ENCODE data around the gene MALAT1.
"Not testable (repeated sequence)": the region's sequence is repeated elsewhere in the genome, so short reads cannot be mapped to it uniquely, and the experiment has no call there.

The MALAT1 gene

DNA sequence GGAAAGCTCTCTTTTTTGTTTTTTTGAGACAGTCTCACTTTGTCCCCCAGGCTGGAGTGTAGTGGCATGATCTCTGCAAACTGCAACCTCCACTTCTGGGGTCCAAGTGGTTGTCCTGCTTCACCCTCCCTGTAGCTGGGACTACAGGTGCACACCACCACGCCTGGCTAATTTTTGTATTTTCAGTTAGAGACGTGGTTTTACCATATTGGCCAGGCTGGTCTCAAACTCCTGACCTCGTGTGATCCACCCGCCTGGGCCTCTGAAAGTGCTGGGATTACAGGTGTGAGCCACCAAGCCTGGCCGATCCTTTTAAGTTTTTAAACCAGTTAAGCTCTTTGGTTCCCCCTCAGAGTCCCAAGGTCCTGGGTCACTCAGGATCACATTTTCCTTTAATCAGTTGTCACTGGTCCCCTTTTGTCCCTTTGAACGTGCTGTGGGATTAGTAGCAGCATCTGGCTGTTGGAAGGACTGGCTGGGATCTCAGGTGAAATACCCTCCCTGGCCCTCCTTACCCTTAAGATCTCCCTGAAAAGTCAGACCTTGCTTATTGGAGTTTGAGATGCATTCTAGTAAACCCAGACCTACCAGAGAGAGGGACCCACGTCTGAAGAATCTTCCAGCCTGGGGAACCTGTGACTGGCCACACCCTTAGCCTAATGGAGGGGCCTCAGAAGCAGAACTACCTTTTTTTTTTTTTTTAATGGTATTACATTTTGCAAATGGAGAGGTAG, 8.1 kb downstream of the MALAT1 start:
- Mint-ChIP-seq H3K4me3 (no peak overlapping the region), H3K9me3 (no peaks in the 10 kb centered on the region), H3K27ac (peak overlapping the region; percentile 83), H3K36me3 (ENCODE audit: low read depth) (no peaks in the 10 kb centered on the region), H3K27me3 (ENCODE audit: low read depth) (peaks cover 2% of the 10 kb centered on the region), H3K4me1 (ENCODE audit: low read depth) (peaks cover 50% of the 10 kb centered on the region)
- DNase-seq (ENCODE audit: low spot score) = peak; percentile 45

DNA sequence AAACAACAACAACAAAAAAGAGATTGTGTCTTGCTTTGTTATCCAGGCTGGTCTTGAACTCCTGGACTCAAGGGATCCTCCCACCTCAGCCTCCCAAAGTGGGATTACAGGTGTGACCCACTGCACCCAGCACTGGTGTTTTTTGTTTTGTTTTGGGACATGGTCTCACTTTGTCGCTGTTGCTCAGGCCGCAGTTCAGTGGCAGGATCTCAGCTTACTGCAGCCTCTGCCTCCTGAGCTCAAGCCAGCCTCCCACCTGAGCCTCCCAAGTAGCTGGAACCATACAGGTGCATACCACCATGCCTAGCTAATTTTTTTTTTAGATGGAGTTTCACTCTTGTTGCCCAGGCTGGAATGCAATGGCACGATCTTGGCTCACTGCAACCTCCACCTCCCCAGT, 13.5 kb downstream of the MALAT1 start:
- H3K4me1 Mint-ChIP-seq (ENCODE audit: low read depth) = peaks cover 20% of the 10 kb centered on the region
- not testable (repeated sequence) for H3K36me3 Mint-ChIP-seq (ENCODE audit: low read depth); H3K27ac Mint-ChIP-seq; H3K4me3 Mint-ChIP-seq; H3K27me3 Mint-ChIP-seq (ENCODE audit: low read depth); H3K9me3 Mint-ChIP-seq; DNase-seq (ENCODE audit: low spot score)

DNA sequence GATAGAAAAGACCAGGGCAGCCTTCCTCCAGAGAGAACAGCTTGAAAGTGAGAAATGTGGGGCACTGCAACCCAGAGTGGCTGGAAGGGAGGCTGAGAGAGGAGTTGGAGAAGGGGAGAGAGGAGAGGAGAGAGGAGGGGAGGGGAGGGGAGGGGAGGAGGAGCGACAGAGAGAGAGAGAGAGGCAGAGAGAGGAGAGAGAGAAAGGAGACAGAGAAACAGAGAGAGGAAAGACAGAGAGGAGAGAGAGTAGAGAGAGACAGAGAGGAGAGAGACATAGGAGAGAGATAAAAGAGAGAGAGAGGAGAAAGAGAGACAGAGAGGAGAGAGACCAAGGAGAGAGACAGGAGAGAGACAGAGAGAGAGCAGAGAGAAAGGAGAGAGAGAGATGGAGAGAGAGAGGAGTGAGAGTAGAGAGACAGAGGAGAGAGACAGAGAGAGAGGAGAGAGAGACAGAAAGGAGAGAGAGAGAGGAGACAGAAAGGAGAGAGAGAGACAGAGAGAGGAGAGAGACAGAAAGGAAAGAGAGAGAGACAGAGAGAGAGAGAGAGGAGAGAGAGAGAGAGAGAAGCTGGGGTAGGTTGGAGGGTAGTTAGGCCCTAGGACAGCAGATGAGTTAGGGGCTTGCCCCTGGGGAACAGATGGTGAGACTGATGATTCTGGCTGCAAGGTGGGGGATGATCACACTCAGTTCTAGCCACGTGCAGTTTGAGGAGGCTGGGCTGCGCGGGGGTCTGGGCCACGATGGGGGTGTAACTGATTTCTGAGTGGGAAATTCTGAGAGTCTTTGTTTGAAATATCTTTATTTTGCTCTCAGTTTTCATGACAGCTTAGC, 17.5 kb downstream of the MALAT1 start:
- H3K4me3 Mint-ChIP-seq = no peak overlapping the region
- H3K9me3 Mint-ChIP-seq = no peaks in the 10 kb centered on the region
- H3K27me3 Mint-ChIP-seq (ENCODE audit: low read depth) = no peaks in the 10 kb centered on the region
- H3K27ac Mint-ChIP-seq = peak overlapping the region; percentile 45
- peaks cover 8% of the 10 kb centered on the region for H3K4me1 Mint-ChIP-seq (ENCODE audit: low read depth)
- no peaks in the 10 kb centered on the region for H3K36me3 Mint-ChIP-seq (ENCODE audit: low read depth)
- DNase-seq (ENCODE audit: low spot score) = no peak

DNA sequence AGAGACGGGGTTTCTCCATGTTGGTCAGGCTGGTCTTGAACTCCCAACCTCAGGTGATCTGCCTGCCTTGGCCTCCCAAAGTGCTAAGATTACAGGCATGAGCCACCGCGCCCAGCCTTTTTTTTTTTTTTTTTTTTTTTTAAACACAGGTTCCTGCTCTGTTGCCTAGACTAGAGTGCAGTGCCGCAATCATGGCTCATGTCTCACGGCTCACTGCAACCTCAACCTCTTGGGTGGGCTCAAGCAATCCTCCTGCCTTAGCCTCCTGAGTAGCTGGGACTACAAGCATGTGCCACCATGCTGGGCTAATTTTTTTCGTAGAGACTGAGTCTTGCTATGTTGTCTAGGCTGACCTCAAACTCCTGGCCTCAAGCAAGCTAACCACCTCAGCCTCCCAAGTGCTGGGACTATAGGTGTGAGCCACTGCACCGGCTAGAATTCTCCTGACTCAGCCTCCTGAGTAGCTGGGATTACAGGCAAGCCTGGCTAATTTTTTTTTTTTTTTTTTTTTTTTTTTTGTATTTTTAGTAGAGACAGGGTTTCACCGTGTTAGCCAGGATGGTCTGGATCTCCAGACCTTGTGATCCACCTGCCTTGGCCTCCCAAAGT, 20.2 kb downstream of the MALAT1 start:
- peaks cover 28% of the 10 kb centered on the region for H3K4me1 Mint-ChIP-seq (ENCODE audit: low read depth)
- not testable (repeated sequence) for H3K9me3 Mint-ChIP-seq; H3K36me3 Mint-ChIP-seq (ENCODE audit: low read depth); H3K4me3 Mint-ChIP-seq; DNase-seq (ENCODE audit: low spot score); H3K27me3 Mint-ChIP-seq (ENCODE audit: low read depth); H3K27ac Mint-ChIP-seq

DNA sequence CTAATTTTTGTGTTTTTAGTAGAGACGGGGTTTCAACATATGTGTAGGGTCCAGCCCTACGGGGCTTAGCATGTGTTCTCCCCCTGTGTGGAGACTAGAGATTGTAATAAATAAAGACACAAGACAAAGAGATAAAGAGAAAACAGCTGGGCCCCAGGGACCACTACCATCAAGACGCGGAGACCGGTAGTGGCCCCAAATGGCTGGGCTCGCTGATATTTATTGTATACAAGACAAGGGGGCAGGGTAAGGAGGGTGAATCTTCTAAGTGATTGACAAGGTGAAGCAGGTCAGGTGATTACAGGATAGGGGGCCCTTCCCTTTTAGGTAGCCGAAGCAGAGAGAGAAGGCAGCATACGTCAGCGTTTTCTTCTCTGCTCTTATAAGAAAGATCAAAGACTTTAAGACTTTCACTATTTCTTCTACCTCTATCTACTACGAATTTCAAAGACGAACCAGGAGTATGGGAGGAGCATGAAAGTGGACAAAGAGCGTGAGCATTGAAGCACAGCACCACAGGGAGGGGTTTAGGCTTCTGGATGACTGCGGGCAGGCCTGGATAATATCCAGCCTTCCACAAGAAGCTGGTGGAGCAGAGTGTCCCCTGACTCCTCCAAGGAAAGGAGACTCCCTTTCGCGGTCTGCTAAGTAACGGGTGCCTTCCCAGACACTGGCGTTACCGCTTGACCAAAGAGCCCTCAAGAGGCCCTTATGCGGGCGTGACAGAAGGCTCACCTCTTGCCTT, 23.1 kb downstream of the MALAT1 start:
- DNase-seq (ENCODE audit: low spot score); H3K9me3 Mint-ChIP-seq; H3K36me3 Mint-ChIP-seq (ENCODE audit: low read depth); H3K27me3 Mint-ChIP-seq (ENCODE audit: low read depth): not testable (repeated sequence)
- Mint-ChIP-seq H3K4me1 (ENCODE audit: low read depth) (peaks cover 27% of the 10 kb centered on the region), H3K4me3 (peak overlapping the region; percentile 58), H3K27ac (peak overlapping the region; percentile 0)

DNA sequence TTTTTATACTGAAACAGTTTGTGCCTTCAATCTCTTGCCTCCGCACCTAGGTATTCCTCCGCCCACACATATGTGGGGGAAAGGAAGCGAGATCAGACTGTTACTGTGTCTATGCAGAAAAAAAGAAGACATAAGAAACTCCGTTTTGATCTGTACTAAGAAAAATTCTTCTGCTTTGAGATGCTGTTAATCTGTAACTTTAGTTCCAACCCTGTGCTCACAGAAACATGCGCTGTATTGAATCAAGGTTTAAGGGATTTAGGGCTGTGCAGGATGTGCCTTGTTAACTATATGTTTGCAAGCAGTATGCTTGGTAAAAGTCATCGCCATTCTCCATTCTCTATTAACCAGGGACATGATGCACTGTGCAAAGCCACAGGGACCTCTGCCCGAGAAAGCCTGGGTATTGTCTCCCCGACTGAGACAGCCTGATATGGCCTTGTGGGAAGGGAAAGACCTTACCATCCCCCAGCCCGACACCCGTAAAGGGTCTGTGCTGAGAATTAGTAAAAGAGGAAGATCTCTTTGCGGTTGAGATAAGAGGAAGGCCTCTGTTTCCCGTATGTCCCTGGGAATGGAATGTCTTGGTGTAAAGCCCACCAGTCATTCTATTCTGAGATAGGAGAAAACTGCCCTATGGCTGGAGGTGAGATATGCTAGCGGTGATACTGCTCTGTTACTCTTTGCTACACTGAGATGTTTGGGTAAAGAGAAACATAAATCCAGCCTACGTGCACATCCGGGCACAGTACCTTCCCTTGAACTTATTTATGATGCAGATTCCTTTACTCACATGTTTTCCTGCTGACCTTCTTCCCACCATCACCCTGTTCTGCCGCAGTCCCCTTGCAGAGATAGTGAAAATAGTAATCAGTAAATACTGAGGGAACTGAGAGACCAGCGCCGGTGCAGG, 24.1 kb downstream of the MALAT1 start:
- H3K27me3 Mint-ChIP-seq (ENCODE audit: low read depth); DNase-seq (ENCODE audit: low spot score); H3K9me3 Mint-ChIP-seq; H3K36me3 Mint-ChIP-seq (ENCODE audit: low read depth): not testable (repeated sequence)
- H3K4me1 Mint-ChIP-seq (ENCODE audit: low read depth) = peaks cover 32% of the 10 kb centered on the region
- H3K27ac Mint-ChIP-seq = peak overlapping the region; percentile 73
- peak overlapping the region; percentile 58 for H3K4me3 Mint-ChIP-seq

DNA sequence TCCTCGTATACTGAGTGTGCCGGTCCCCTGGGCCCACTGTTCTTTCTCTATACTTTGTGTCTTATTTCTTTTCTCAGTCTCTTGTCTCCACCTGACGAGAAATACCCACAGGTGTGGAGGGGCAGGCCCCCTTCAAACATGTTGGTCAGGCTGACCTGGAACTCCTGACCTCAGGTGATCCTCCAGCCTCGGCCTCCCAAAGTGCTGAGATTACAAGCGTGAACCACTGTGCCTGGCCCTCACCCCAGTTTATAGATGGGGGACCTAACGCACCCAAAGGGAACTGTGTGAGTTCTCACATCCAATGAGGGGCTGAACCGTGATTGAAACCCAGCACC, 24.8 kb downstream of the MALAT1 start:
- not testable (repeated sequence) for H3K27me3 Mint-ChIP-seq (ENCODE audit: low read depth); H3K9me3 Mint-ChIP-seq; H3K36me3 Mint-ChIP-seq (ENCODE audit: low read depth); DNase-seq (ENCODE audit: low spot score)
- Mint-ChIP-seq H3K4me3 (peak overlapping the region; percentile 58), H3K27ac (peak overlapping the region; percentile 73), H3K4me1 (ENCODE audit: low read depth) (peaks cover 32% of the 10 kb centered on the region)

DNA sequence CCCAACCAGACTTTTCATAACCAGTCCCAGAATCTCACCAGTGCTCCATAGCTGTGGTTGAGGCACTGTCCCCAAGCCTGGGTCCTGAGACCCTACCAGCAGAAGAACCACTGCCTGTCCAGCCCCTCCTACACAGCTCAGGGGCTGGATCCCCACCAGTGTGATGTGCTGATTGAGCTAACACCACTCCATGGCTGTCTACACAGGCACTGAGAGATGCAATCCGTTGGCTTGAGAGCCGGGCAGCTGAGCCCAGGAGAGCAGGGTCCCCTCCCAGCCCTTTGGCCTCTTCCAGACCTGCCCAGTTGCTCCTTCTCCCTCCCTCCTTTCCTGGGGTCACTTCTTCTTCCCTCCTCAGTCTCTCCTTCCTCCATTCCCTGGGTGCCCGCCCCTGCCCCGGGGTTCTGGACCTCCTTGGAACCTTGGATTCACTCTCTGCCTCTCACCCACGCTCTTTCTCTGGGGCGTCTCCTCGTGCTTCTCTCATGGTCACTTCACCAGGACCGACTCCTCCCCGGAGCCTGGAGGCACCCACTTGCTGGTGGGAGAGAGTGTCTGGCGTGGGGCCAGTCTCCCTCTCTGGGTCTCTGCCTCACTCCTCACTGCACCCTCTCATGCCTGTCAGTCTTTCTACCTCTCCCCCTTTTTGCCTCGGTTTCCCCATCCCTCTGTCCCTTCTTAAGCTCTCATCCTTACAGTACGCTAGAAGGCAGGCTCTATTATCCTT, 25.3 kb downstream of the MALAT1 start:
- Mint-ChIP-seq H3K36me3 (ENCODE audit: low read depth) (peaks cover 12% of the 10 kb centered on the region), H3K27me3 (ENCODE audit: low read depth) (no peaks in the 10 kb centered on the region), H3K4me1 (ENCODE audit: low read depth) (peaks cover 34% of the 10 kb centered on the region), H3K9me3 (no peaks in the 10 kb centered on the region), H3K4me3 (peak overlapping the region; percentile 58), H3K27ac (peak overlapping the region; percentile 74)
- no peak for DNase-seq (ENCODE audit: low spot score)

DNA sequence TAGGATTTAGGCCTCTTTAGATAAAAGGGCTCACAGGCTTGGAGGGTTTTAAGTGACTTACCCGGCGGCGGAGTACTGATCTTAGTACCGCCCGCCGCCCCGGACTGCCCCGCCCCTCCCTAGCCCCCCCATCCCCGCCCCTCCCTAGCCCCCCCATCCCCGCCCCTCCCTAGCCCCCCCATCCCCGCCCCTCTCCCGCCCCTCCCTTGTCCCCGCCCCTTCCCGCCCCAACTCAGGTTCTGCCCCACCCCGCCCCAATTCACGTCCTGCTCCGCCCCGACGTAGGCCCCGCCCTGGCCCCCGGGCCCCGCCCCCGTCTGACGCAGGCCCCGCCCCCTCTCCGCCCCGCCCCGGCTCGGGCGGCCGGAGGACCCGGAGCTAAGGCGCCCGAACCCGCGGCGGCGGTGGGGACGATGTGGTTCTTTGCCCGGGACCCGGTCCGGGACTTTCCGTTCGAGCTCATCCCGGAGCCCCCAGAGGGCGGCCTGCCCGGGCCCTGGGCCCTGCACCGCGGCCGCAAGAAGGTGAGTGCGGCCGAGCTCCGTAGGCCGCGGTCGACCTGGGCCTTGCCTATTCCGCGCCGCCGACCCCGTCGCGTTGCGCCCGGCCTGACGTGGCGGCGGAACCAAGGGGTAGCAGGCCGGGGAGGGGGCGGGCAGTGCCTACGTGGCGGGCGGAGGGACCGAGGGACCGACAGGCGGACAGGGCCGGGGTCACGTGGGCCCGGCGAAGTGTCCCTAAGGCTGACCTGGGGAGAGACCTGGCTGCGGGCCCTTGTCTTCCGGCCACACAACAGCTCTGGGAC, 26.1 kb downstream of the MALAT1 start, which contains the start of gene SCYL1:
SCYL1 (plus strand) TSS at position 343 of the 805 bp plus-strand sequence; CDS start at position 414, 71 bp downstream.
- peak within 1 kb of the TSS; percentile 74 for H3K27ac Mint-ChIP-seq
- no peaks in the 10 kb centered on the region for H3K9me3 Mint-ChIP-seq
- peaks cover 15% of the 10 kb centered on the region for H3K36me3 Mint-ChIP-seq (ENCODE audit: low read depth)
- H3K4me1 Mint-ChIP-seq (ENCODE audit: low read depth) = peaks cover 37% of the 10 kb centered on the region
- peak within 1 kb of the TSS; percentile 86 for H3K4me3 Mint-ChIP-seq
- peak; percentile 72 for DNase-seq (ENCODE audit: low spot score)
- no peaks in the 10 kb centered on the region for H3K27me3 Mint-ChIP-seq (ENCODE audit: low read depth)

DNA sequence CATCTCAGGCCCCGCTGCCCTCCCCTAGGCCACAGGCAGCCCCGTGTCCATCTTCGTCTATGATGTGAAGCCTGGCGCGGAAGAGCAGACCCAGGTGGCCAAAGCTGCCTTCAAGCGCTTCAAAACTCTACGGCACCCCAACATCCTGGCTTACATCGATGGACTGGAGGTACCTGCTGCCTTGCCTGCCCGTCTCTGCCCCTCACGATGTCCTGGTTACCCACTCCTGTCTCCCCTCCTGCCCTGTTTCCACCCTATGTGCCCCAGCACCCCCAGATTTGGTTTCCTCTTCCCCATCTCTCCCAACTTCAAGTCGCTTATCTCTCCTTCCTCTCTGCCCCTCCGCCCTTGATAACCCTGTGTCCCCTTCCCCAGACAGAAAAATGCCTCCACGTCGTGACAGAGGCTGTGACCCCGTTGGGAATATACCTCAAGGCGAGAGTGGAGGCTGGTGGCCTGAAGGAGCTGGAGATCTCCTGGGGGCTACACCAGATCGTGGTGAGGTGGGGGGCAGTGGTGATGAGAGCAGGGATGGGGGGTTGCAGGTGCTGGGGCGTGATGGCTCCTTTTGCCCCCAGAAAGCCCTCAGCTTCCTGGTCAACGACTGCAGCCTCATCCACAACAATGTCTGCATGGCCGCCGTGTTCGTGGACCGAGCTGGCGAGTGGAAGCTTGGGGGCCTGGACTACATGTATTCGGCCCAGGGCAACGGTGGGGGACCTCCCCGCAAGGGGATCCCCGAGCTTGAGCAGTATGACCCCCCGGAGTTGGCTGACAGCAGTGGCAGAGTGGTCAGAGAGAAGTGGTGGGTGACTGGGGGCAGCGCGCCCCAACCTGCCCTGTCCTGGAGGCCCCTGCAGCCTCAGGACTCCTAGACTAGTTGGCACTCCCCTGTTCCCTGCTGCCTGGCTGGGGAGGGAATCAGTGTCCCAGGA, 27.0 kb downstream of the MALAT1 start:
- DNase-seq (ENCODE audit: low spot score) = no peak
- Mint-ChIP-seq H3K9me3 (no peaks in the 10 kb centered on the region), H3K27ac (peak overlapping the region; percentile 68), H3K4me3 (peak overlapping the region; percentile 86), H3K27me3 (ENCODE audit: low read depth) (no peaks in the 10 kb centered on the region), H3K4me1 (ENCODE audit: low read depth) (peaks cover 41% of the 10 kb centered on the region), H3K36me3 (ENCODE audit: low read depth) (peaks cover 19% of the 10 kb centered on the region)

DNA sequence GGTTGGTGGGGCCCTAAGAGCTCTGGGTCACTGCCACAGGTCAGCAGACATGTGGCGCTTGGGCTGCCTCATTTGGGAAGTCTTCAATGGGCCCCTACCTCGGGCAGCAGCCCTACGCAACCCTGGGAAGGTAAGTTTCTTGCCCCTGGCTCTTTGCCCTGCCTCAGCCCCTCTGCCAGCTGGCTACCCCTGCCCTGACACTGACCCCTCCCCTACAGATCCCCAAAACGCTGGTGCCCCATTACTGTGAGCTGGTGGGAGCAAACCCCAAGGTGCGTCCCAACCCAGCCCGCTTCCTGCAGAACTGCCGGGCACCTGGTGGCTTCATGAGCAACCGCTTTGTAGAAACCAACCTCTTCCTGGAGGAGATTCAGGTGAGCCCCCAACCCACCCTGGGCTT, 27.9 kb downstream of the MALAT1 start:
- no peak overlapping the region for H3K27ac Mint-ChIP-seq
- H3K36me3 Mint-ChIP-seq (ENCODE audit: low read depth) = peaks cover 29% of the 10 kb centered on the region
- H3K4me3 Mint-ChIP-seq = peak overlapping the region; percentile 69
- H3K9me3 Mint-ChIP-seq = no peaks in the 10 kb centered on the region
- DNase-seq (ENCODE audit: low spot score) = no peak
- peaks cover 40% of the 10 kb centered on the region for H3K4me1 Mint-ChIP-seq (ENCODE audit: low read depth)
- H3K27me3 Mint-ChIP-seq (ENCODE audit: low read depth) = no peaks in the 10 kb centered on the region
